ENCODE measurements around the gene SEMA6B. TPM values are rescaled to one million over a fixed set of nuclear protein-coding genes. Genes with fewer than 3 reads are reported as not detected.

SEMA6B gene
- total RNA-seq, 2 donors from 2014 or later = 13.7 to 19.4 TPM

Other genes starting within 250 kb of the SEMA6B start
- gene STAP2, start 220.9 kb downstream of the SEMA6B start, total RNA-seq = 1 to 10 TPM; 2.1 to 2.7 TPM
- gene MPND, start 216.1 kb downstream of the SEMA6B start, total RNA-seq = 10 to 100 TPM; 11.2 to 12.1 TPM
- 10 to 100 TPM; 77.5 to 88.8 TPM for gene SH3GL1, start 159.1 kb downstream of the SEMA6B start, total RNA-seq
- gene CHAF1A, start 157.0 kb downstream of the SEMA6B start, total RNA-seq = 1 to 10 TPM; 6.0 to 9.5 TPM
- gene UBXN6, start 101.9 kb downstream of the SEMA6B start, total RNA-seq = 10 to 100 TPM; 85.1 to 85.5 TPM
- 10 to 100 TPM; 24.6 to 28.1 TPM for gene HDGFL2, start 87.4 kb downstream of the SEMA6B start, total RNA-seq
- 10 to 100 TPM; 21.4 to 25.2 TPM for gene PLIN4, start 41.2 kb downstream of the SEMA6B start, total RNA-seq
- 1 to 10 TPM; 2.2 to 2.8 TPM for gene PLIN5, start 24.5 kb downstream of the SEMA6B start, total RNA-seq
- gene LRG1, start 19.6 kb downstream of the SEMA6B start, total RNA-seq = 1 to 10 TPM; 1.4 to 1.9 TPM
- 1 to 10 TPM; 5.7 to 6.1 TPM for gene TNFAIP8L1, start 79.8 kb upstream of the SEMA6B start, total RNA-seq
- 10 to 100 TPM; 66.3 to 75.9 TPM for gene MYDGF, start 110.7 kb upstream of the SEMA6B start, total RNA-seq
- gene DPP9, start 164.2 kb upstream of the SEMA6B start, total RNA-seq = 10 to 100 TPM; 42.1 to 50.3 TPM
- 1 to 10 TPM; 7.7 to 9.1 TPM for gene FEM1A, start 232.1 kb upstream of the SEMA6B start, total RNA-seq

Data from posterior vena cava (tissue), 2 donors.